Neutrophil (primary cell): ENCODE results near the gene LONP2.

ENCODE experiments used
- H3K27ac ChIP-seq: fragments of 200-600 bp; sonication (generic); 2 replicates; pipeline ENCODE4 v1.5.1; 2016; ENCODE audit warnings: mild to moderate bottlenecking, moderate library complexity
- H3K27me3 ChIP-seq: fragments of 200-600 bp; sonication (generic); 2 replicates; pipeline ENCODE4 v1.6.0; 2016; ENCODE audit warnings: mild to moderate bottlenecking
- H3K36me3 ChIP-seq: fragments of 200-600 bp; sonication (generic); 2 replicates; pipeline ENCODE4 v1.5.1; 2017
- H3K4me1 ChIP-seq, 2 experiments: fragments of 200-600 bp in 1 of 2; sonication (generic) in 1 of 2; 1 replicate in 1 of 2; 2 replicates in 1 of 2; pipeline versions ENCODE4 v1.5.1 to v1.6.1; 2013 to 2016; ENCODE audit warnings: low read depth in 1 of 2, low read length in 1 of 2, mild to moderate bottlenecking in 1 of 2, moderate library complexity in 1 of 2; ENCODE audit not compliant: control insufficient read depth in 1 of 2, insufficient read depth in 1 of 2
- H3K4me3 ChIP-seq, 2 experiments: fragments of 200-600 bp in 1 of 2; sonication (generic) in 1 of 2; 1 replicate in 1 of 2; 2 replicates in 1 of 2; pipeline ENCODE4 v1.5.1; 2013 to 2016; ENCODE audit warnings: low read depth in 1 of 2, low read length in 1 of 2, mild to moderate bottlenecking in 1 of 2, moderate library complexity in 1 of 2
- H3K9me3 ChIP-seq: fragments of 200-600 bp; sonication (generic); 2 replicates; pipeline ENCODE4 v1.5.1; 2016
- CTCF ChIP-seq: fragments of 200-600 bp; sonication (generic); IDR thresholded peaks from 2 replicates; pipeline ENCODE4 v1.5.1; 2016; ENCODE audit warnings: antibody characterized with exemption

Gene LONP2

GRCh38 chr16:48282636-48283263, 38.6 kb downstream of the LONP2 start:
- no peak overlapping the region for H3K27ac ChIP-seq
- no peaks in the 10 kb centered on the region for H3K27me3 ChIP-seq
- H3K4me1 ChIP-seq, result peaks cover 10 to 21% of the 10 kb centered on the region in 2 experiments
- no peak for TF ChIP-seq CTCF
- no peak overlapping the region for H3K4me3 ChIP-seq
- peaks cover 5% of the 10 kb centered on the region for H3K36me3 ChIP-seq
- no peaks in the 10 kb centered on the region for H3K9me3 ChIP-seq

GRCh38 chr16:48284772-48285409, 40.8 kb downstream of the LONP2 start:
- Histone ChIP-seq H3K4me1 (peaks cover 10 to 16% of the 10 kb centered on the region in 2 experiments), H3K9me3 (no peaks in the 10 kb centered on the region), H3K27ac (no peak overlapping the region), H3K27me3 (no peaks in the 10 kb centered on the region), H3K4me3 (no peak overlapping the region), H3K36me3 (peaks cover 20% of the 10 kb centered on the region)
- TF ChIP-seq CTCF, result no peak

GRCh38 chr16:48287239-48287638, 43.1 kb downstream of the LONP2 start:
- Histone ChIP-seq H3K27me3 (no peaks in the 10 kb centered on the region), H3K4me3 (no peak overlapping the region), H3K36me3 (peaks cover 37% of the 10 kb centered on the region), H3K9me3 (no peaks in the 10 kb centered on the region), H3K27ac (no peak overlapping the region), H3K4me1 (no peaks in the 10 kb centered on the region)
- TF ChIP-seq CTCF, result no peak

- Histone ChIP-seq H3K9me3 (no peaks in the 10 kb centered on the region), H3K27me3 (no peaks in the 10 kb centered on the region), H3K27ac (no peak overlapping the region), H3K4me3 (no peak overlapping the region), H3K4me1 (no peaks in the 10 kb centered on the region), H3K36me3 (peaks cover 50% of the 10 kb centered on the region)
- TF ChIP-seq CTCF, result no peak
Observed at GRCh38 chr16:48291303-48291702, 47.2 kb downstream of the LONP2 start.

GRCh38 chr16:48291754-48292153, 47.7 kb downstream of the LONP2 start:
- Histone ChIP-seq H3K36me3 (peaks cover 50% of the 10 kb centered on the region), H3K27me3 (no peaks in the 10 kb centered on the region), H3K4me1 (no peaks in the 10 kb centered on the region), H3K27ac (no peak overlapping the region), H3K9me3 (no peaks in the 10 kb centered on the region), H3K4me3 (no peak overlapping the region)
- no peak for TF ChIP-seq CTCF
